Liver (tissue), 3 donors: ENCODE measurements around the gene LKAAEAR1.

Experiments used
- CTCF ChIP-seq: fragments of 150-350 bp; IDR thresholded peaks from 2 replicates; pipeline ENCODE4 v1.5.1; 2017; ENCODE audit warnings: improper control_type of control experiment, low read depth, low read length; ENCODE audit not compliant: missing input control
- EGR1 ChIP-seq, 2 donors: IDR thresholded peaks; 2 replicates each; pipeline ENCODE4 v1.6.1; 2016 to 2018; ENCODE audit warnings: antibody characterized with exemption in 2 of 2, low read depth in 2 of 2
- FOXA1 ChIP-seq: IDR thresholded peaks from 2 replicates; pipeline ENCODE4 v1.6.1; 2016; ENCODE audit warnings: antibody characterized with exemption
- MAX ChIP-seq: IDR thresholded peaks from 2 replicates; pipeline ENCODE4 v1.6.1; 2016; ENCODE audit warnings: antibody characterized with exemption
- RAD21 ChIP-seq, 2 donors: IDR thresholded peaks; 2 replicates each; pipeline ENCODE4 v1.6.1; 2016; ENCODE audit warnings: antibody characterized with exemption in 2 of 2, mild to moderate bottlenecking in 2 of 2
- donor health status: healthy.
- donor health status: healthy.

- no peak for TF ChIP-seq EGR1 (IDR thresholded peaks at IDR 0.05; ENCODE audit: low read depth in 2 of 2)
- TF ChIP-seq RAD21 (IDR thresholded peaks at IDR 0.05), result no peak
- no peak for TF ChIP-seq CTCF
- no peak for TF ChIP-seq FOXA1
- no peak for TF ChIP-seq MAX
Measured at GRCh38 chr20:64108731-64109681, 24.8 kb upstream of the LKAAEAR1 start.
